Stimulated activated CD4-positive, alpha-beta T cell treated with anti-CD3 and anti-CD28 coated beads, Interleukin-1b, Interleukin-23, amount 100 ng/mL, for 24 hours (primary cell): ENCODE measurements around the gene SUGCT.
"Not testable (repeated sequence)": the region's sequence is repeated elsewhere in the genome, so short reads cannot be mapped to it uniquely, and the experiment has no call there.

Experiments
- DNase-seq, 4 experiments: peaks; one replicate each; pipeline ENCODE4 v3.0.0-alpha.2; 2020; ENCODE audit warnings: low read depth in 4 of 4, low spot score in 1 of 4

SUGCT gene

GRCh38 chr7:40394400-40394799, 259.6 kb downstream of the SUGCT start:
- no peak for DNase-seq

DNA sequence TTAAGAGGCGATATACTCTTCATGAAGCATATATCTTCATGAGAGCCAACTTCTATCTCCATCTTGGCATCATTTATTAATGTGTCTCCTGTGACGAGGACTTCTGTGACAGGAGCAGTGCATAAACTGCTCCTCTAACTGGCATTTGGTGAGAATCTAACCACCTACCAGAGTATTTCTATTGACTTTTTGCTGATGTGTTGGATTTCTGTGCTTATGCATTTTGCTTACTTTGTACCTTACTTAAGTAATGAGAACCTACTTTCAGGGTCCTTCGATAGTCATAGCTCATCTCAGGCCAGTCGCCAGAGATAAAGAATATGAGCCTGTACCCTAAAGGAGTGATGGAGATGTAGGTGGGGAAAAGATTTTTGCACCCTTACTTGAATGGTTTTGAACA, 265.7 kb downstream of the SUGCT start:
- DNase-seq, result no peak

DNA sequence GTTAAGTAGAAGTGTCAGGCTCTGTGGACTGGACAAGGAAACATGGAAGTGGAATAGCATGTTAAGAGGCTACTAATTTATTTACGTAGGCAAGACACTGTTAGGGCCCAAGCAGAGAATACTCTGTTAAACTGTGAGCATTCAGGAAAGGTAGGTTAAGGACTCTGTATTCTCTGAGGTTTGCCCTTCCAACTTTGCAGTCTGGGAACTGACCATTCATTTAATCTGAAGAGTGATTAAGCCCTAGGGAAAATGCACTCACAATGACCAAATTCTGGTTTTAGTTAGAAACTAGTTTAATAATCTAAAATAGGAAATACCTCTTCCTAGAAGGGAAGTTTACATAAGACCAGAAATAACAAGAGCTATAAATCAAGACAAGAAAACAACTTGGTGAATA, 266.6 kb downstream of the SUGCT start:
- DNase-seq, result no peak

- no peak for DNase-seq
Observed at GRCh38 chr7:40402661-40403060, 267.9 kb downstream of the SUGCT start.

GRCh38 chr7:40403703-40404476, 269.1 kb downstream of the SUGCT start:
- no peak for DNase-seq

GRCh38 chr7:40405991-40406390, 271.2 kb downstream of the SUGCT start:
- no peak for DNase-seq

DNA sequence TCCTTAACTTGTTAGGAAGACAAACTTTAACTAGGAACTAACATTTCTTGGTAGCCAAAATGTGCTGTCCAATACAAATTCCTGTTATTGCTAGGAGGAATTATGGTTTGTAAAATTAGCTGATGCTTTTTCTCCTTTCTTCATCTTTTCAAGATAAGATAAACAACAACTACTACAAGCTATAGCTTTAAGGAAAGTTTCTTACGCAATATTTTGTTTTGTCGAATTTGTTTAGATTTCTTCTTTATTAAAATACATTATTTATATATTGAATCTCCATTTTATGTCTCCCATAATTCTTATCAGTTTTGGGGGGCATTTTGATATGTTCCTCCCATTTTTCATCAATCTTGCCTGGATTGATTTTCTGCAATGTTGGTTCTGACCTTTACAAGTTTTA, 277.5 kb downstream of the SUGCT start:
- DNase-seq, result no peak

DNA sequence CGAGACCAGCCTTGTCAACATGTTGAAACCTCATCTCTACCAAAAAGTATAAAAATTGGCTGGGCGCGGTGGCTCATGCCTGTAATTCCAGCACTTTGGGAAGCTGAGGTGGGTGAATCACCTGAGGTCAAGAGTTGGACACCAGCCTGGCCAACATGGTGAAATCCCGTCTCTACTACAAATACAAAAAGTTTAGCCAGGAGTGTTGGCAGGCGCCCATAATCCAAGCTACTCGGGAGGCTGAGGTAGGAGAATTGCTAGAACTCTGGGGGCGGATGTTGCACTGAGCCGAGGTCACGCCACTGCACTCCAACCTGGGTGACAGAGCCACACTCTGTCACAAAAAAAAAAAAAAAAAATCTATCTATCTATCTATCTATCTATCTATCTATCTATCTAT, 279.9 kb downstream of the SUGCT start:
- DNase-seq, result not testable (repeated sequence)

DNA sequence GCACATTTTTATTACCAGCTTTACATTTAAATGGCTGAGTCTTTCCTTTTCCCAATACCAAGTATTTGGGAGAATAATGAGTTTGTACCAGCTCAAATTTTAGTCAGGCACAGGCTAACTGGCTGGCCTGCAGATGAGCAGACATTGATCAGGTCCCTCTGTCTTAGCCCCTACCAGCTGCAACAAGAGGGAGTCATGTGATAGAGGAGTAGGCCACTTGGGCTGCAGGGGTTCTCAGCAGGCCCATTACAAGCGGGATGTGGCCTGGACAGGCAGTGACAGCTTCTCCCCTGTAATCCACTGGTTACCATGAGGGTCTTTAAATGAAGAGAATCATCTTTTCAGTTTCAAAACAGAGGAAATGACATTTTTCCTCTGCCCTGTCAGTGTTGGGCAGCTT, 283.6 kb downstream of the SUGCT start:
- DNase-seq, result no peak

GRCh38 chr7:40418983-40419382, 284.2 kb downstream of the SUGCT start:
- no peak for DNase-seq

GRCh38 chr7:40419806-40420205, 285.0 kb downstream of the SUGCT start:
- no peak for DNase-seq

GRCh38 chr7:40421433-40421832, 286.6 kb downstream of the SUGCT start:
- DNase-seq, result no peak

- DNase-seq, result no peak
Observed at GRCh38 chr7:40425696-40426095, 290.9 kb downstream of the SUGCT start.

DNA sequence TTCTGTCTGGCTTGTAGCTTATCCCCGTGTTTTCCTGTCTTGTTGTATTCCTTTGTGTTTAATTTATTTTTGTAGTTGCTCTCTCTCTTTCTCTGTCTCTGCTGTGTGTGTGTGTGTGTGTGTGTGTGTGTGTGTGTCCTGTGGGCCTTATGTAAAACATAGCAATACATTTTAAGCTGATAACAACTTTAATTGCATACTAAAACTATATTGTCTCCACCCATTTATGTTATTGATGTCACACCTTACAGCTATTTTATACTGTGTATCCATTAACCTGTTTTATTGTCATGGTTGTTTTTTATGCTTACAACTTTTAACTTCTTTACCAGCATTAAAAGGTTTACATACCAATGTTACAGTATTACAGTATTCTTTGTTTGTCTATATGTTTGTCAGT, 293.6 kb downstream of the SUGCT start:
- DNase-seq, result no peak

GRCh38 chr7:40429826-40430225, 295.0 kb downstream of the SUGCT start:
- DNase-seq, result no peak

DNA sequence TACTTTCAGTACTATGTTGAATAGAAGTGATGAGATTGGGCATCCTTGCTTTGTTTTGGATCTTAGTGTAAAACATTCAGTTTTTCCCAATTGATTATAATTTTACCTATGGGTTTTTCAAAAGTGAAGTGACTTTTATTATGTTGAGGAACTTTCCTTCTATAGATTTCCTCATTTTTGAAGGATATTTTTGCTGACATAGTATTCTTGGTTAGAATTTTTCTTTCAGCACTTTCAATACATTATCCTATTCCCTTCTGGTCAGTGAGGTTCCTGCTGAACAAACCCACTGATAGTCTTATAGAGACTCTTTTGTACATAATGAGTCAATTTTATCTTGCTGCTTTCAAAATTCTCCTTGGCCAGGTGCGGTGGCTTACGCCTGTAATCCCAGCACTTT, 297.2 kb downstream of the SUGCT start:
- no peak for DNase-seq

DNA sequence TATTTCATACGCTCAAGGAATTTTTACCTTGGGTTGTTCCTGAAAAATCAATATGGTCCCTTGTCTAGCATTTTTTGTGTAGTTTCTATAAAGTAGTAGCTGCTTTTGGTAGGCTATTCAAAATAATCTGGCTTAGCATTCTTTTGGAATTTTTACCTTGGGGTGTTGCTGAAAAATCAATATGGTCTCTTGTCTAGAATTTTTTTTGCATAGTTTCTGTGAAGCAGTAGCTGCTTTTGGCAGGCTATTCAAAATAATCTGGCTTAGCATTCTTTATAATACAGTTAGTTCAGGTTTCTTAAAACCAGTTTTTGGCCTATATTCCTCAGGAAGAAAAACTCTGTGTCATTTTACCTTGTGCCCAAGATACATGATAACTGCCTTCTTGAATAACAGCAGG, 301.9 kb downstream of the SUGCT start:
- no peak for DNase-seq

DNA sequence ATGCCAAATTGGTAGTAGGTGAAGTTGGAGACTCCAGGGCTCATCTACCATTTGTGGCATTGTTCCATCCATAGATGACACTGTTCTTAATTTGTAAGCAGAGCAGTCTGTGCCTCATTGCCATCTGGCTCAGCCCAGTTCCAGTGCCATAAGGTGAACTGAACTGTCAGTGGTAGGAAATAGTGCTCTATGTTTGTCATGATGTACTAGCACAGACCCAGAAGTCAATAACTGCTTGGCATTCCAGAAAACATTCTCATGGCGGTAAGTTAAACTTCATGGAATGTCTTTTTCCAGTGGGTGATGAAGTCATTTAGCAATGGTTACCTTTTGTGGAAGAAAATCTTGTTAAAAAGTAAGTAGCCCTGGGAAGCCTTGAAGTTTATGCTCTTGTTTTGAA, 302.7 kb downstream of the SUGCT start:
- no peak for DNase-seq

- DNase-seq, result no peak
Observed at GRCh38 chr7:40437936-40438634, 303.3 kb downstream of the SUGCT start.

GRCh38 chr7:40439686-40440085, 304.9 kb downstream of the SUGCT start:
- DNase-seq, result no peak

- no peak for DNase-seq
Observed at GRCh38 chr7:40447345-40447744, 312.5 kb downstream of the SUGCT start.

GRCh38 chr7:40455485-40455884, 320.7 kb downstream of the SUGCT start:
- no peak for DNase-seq
